EL (cell line): ENCODE results near the gene MSANTD2.

Source experiments
- DNase-seq: peaks from one replicate; pipeline ENCODE4 v3.0.0-alpha.2; 2016

Gene MSANTD2

DNA sequence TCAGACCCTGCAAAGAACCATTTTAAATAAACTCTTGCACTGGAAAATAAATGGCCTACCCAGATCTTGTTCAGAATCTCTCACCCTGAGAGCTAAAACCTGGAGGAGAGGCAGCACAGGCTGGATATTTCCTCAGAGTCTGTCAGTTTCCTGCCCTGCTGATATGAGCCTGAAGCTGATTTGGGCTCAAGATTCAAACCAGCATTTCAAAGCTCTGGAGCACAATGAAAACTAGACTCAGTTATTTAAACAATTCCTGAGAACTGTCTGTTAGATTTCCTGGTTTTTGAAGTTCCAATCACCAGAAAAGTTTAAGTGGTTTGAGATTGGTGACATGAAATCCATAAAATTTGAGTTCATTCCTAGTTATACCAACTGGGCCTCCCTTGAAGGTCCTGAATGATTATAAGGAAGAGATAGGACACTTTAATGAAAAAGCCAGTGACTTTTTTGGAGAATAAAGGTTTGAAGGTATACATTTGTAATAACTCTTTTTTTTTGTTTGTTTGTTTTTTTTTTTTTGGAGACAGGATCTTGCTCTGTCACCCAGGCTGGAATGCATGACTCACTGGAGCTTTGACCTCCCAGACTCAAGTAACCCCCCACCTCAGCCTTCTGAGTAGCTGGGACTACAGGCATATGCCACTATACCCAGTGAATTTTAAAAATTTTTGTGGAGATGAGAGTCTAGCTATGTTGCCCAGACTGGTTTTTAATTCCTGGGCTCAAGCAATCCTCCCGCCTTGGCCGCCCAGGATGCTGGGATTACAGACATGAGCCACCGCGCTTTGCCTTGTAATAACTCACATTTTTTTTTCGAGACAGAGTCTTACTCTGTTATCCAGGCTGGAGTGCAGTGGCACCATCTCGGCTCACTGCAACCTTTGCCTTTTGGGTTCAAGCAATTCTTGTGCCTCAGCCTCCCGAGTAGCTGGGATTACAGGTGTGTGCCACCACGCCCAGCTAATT, 30.1 kb downstream of the MSANTD2 start:
- peak; percentile 83 for DNase-seq

DNA sequence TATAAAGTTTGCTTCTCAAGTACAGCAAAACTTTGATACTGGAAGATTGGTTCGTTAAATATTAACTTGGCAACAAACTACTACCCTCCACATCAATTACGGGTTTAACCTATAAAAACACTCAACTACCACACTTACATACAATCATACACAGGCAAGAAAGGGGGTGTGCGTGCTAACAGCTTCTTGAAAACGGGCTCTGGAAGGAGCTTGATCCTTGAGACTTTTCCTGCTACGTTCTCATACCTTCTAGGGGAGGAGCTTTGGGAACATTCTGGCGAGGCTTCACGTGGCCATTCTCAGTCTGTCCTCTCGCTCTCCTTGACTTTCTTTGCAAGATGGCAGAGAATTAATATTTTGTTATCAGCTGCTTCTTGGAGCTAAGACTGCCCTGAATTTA, 31.3 kb downstream of the MSANTD2 start:
- no peak for DNase-seq

DNA sequence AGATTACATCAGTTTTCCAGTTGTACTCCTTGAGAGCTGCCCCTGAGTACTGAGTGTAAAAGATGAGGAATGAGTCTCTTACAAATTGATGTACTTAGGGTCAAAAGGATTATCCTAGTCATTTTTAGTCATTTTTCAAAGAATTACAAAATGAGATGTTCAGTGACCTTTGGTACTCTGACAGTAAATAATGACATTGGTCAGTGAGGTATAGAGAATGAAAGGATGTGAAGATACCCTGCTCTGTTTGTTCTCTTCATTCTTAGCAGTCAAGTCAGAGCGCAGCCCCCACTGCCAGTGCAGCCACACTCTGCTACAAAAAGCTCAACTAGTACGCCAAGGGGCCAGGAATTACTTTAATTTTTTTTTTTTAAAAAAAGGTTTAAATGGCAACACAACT, 34.0 kb downstream of the MSANTD2 start:
- DNase-seq, result no peak

- peak; percentile 68 for DNase-seq
These were observed 36.9 kb downstream of the MSANTD2 start for GRCh38 chr11:124763156-124763947.

- DNase-seq, result no peak
These were observed 37.5 kb downstream of the MSANTD2 start for GRCh38 chr11:124762624-124763155.

DNA sequence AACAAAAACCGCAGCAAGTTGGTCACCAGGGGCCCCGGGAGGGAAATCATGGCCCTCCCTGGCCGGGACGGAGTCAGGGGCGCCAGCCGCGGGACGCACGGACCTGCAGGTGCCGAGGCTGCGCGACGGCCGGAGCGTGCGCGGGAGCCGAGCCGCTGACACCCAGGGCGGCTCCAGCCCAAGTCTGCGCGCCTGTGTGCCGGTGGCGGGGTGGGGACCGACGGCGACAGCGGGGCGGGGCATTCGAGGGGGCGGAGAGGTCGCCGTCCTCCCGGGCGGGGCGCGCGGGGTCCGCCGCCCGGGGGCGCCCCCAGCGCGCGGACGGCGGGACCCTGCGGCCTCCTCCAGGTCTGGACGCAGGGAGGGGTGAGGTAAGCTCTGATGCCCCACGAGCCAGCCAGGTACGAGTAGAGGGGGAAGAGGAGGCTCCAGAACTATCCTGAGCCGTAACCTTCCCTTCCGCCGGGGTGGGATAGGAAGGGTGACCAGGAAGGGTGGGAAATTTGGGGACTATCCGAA, 38.0 kb downstream of the MSANTD2 start, which contains the start of gene ESAM:
ESAM (minus strand) TSS at position 186 of the 519 bp plus-strand sequence; CDS start at position 50, 136 bp downstream.
- DNase-seq, result no peak

DNA sequence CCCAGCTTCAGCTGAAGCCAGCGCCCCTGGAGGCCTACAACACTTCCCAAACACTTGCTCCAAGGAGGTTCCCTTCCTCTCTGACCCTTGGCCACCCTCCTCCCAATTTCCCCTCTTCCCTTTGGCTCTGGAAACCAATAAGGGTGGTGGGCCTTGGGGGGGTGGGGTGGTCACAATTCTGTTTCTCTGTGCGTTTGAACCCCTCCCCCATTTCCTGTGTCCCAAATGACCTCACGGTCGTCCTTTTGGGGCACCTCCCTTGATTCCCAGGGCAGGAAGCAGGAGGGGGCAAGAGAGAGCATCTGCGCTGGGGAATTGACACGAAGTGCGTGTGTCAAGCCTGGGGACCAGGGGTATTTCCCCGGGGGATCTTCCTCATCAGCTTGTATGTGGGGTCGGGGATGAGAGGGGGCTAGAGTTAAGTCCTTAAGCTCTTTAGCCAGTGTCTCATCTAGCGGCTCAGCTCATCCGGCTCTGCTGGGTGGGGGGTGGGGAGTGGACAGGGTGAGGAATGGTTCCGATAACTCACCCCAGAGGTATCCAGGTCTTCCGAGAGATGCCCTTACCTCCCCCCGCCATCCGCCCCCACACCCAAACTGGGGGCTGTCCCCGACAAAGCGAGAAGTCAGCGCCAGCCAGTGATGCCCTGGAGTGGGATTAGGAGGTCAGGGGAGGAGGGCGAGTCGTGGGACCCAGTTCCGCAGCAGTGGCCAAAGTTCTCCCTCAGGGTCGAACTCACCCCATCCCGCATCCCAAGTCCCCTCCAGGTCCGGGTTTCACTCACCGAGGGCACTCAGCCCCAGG, 38.7 kb downstream of the MSANTD2 start:
- DNase-seq, result no peak

GRCh38 chr11:124760806-124761205, 39.4 kb downstream of the MSANTD2 start:
- DNase-seq, result no peak

GRCh38 chr11:124760205-124760652, 40.0 kb downstream of the MSANTD2 start:
- no peak for DNase-seq

DNA sequence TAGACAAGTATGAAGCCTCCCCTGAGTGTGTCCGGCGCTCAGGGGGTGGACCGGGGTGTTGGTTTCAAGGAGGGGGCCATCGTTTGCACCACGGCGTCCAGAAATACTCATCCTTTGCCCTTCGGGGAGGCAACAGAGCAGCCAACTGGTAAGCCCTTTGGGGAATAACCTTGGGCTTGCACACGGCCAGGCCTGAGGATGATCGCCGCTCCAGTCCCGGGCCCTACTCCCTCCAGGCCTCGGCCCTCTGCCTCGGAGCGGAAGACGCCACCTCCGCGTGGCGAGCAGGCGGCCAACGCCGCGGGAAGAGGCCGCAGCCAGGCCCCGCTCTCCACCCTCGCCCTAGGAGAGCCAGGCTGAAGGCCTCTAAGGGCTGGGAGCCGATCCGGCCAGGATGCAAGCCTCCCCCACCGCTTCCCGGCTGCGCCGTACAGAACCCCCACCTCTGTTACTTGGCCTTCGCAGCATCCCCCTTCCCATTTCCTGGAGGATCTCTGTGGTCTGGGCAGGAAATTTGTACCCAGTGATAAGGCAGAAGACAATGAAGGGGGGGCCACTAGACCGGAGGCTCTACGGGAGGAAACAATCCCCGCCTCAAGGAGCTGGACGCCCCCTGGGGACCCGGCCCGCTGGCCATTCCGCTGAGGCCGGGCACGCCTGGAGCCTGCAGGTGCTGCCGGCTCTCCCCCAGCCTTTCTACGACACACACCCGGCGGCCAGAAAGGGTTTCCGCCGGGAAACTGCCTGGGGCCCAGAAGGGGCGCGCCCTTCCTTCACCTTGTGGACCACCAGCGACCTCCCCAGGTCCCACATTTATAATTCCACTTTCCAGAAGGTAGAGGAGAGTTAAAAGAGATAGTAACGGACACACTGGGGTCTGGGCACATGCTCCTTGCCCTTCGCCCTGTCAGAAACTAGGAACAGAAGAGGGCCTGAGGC, 40.7 kb downstream of the MSANTD2 start:
- DNase-seq, result no peak

GRCh38 chr11:124758355-124759265, 41.6 kb downstream of the MSANTD2 start:
- peak; percentile 74 for DNase-seq

- DNase-seq, result no peak
These were observed 42.9 kb downstream of the MSANTD2 start for GRCh38 chr11:124757320-124757719.

- no peak for DNase-seq
These were observed 43.4 kb downstream of the MSANTD2 start for GRCh38 chr11:124756753-124757227.

- no peak for DNase-seq
These were observed 44.0 kb downstream of the MSANTD2 start for GRCh38 chr11:124756033-124756752.

DNA sequence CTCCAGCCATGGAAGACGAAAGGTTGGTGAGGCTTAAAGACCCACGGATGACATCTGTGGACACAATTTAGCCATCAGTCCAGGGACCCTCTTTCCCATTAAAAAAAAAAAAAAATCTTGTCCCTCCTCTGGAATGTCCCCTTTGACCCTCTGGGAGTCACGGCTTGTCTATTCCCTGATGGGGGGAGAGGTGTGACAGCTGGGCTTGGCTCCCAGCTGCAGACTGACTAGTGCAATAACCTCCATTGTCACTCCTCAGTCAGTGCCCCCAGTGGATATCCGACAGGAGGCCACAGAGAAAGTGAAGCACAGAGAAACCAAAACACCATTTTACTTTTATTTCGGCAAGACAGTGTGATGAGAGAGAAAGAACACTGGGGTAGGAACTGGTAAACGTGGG, 45.5 kb downstream of the MSANTD2 start:
- no peak for DNase-seq

DNA sequence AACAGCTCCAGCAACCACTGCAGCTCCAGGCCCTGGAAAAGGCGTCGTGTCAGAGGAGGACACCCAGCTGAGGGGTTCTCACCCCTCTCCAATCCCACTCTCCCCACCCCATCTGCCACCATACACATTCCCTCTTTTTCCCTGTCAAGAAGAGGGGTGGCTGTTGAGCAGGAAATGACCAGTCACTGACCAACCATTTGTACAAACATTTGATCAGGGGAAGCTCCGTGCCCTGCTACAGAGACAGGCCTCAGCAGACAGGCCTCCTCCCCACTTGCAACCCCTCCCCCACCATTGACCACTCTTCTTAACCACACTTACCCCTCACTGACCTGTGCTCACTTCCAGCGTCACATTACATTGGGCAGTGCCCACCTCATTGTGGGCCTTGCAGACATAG, 45.9 kb downstream of the MSANTD2 start:
- peak; percentile 51 for DNase-seq

- DNase-seq, result no peak
These were observed 46.6 kb downstream of the MSANTD2 start for GRCh38 chr11:124753624-124754023.

DNA sequence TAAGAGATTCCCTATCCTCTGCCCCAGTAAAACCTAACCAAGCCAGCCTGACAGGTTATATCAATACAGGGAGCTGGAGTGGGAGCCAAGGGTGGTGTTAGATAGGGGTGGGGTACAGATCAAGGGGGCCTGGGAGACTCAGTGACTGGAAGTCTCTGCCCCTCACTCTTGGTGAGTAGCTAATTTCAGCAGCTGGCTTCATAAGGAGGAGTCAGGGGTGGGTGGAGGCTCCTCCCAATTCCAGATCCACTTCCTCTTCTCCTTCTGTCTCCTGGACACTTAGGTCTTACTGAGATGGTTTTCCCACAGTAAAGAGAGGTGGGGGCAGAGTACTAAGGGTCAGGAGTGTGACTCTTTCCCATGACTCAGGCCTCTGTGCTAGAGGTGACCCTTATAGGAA, 47.0 kb downstream of the MSANTD2 start:
- no peak for DNase-seq

DNA sequence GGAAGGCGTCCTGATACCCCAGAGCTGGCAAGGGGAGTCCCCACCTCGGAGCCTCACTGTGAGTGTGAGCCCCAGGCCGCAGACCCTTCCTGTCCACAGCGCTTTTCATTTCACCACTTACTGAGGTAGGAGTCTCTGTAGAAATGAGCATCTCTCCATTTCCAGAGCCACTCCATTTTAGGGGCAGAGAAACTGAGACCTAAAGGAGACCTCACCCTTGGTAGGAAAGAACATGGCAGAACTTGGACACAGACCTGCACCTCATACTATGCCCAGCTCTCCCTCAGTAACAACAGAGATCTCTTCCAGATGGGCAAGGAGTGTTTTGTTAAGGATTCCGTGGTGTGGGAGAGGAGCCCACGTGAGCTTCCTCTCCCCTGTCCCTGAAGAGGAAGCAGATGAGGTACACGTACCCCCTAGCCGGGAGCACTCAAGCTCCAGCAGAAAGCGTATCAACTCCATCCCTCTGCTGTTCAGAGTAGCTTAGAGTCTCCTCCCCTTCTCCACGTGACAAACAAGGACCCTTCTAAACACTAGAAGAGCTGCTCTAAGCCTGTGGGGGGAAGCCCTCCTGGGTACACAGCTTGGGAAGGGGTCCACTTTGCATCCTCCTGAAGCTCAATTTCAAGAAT, 47.6 kb downstream of the MSANTD2 start:
- DNase-seq, result no peak
